Neural cell (in vitro differentiated cells): ENCODE data around the gene ARHGAP10.

Source experiments
- CTCF ChIP-seq: fragments of 450-650 bp; IDR thresholded peaks from 2 replicates; pipeline ENCODE4 v1.5.1; 2014; ENCODE audit warnings: antibody characterized with exemption, mild to moderate bottlenecking, moderate library complexity; ENCODE audit not compliant: poor library complexity, severe bottlenecking
- EP300 ChIP-seq: fragments of 450-650 bp; conservative IDR thresholded peaks from 2 replicates; pipeline ENCODE4 v1.6.1; 2014; ENCODE audit warnings: antibody characterized with exemption, mild to moderate bottlenecking, moderate library complexity; ENCODE audit not compliant: poor library complexity, severe bottlenecking
- TAF1 ChIP-seq: IDR thresholded peaks from 2 replicates; pipeline ENCODE4 v1.6.1; 2012; ENCODE audit warnings: low read depth

- no peak for TF ChIP-seq CTCF
- no peak for TF ChIP-seq TAF1
- TF ChIP-seq EP300 = peak; percentile 40
Measured at GRCh38 chr4:148120216-148120615, 388.3 kb downstream of the ARHGAP10 start.
